Right kidney (tissue), 1 donor: ENCODE data around the gene HOXD3.

Source experiments
- DNase-seq: peaks from one replicate; pipeline ENCODE4 v3.0.0-alpha.2; 2016

HOXD3 gene

DNA sequence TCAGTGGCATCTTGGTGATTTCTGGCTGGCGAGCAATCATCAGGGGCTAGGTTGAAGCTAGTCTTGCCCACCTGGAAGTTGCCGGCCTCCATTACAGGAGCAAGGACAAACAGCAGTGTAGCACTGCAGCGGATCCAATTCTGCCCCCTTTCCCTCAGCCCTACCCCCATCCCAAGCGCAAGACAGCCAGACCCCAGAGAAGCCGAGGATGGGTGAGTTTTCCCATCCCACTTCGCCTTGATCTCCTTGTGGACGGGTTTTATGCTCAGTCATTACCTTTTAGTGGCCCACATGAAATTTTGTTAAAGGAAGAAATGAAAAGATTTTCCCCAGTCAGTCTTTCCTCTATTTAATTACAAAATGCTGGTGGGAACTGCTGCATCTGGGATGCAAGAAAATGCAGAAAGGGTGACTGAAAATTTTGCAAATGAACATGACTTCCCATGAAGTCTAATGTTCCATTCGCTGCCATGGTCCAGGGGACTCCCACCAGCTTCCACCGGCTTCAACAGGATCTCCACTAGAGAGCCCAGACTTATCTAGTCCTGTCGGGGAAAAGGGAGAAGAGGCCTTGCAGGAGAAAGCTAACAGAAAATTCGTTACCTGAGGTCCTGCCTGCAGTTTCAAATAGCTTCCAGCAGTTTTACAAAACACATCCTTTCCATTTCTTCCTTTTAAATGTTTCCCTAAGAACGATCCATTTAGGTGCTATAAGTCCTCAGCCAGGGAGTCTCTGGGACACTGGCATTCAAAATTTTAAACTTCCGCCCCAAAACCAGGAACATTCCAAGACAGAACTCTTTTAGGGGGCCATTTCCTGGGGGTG is 36.5 kb upstream of the HOXD3 start:
- no peak for DNase-seq

DNA sequence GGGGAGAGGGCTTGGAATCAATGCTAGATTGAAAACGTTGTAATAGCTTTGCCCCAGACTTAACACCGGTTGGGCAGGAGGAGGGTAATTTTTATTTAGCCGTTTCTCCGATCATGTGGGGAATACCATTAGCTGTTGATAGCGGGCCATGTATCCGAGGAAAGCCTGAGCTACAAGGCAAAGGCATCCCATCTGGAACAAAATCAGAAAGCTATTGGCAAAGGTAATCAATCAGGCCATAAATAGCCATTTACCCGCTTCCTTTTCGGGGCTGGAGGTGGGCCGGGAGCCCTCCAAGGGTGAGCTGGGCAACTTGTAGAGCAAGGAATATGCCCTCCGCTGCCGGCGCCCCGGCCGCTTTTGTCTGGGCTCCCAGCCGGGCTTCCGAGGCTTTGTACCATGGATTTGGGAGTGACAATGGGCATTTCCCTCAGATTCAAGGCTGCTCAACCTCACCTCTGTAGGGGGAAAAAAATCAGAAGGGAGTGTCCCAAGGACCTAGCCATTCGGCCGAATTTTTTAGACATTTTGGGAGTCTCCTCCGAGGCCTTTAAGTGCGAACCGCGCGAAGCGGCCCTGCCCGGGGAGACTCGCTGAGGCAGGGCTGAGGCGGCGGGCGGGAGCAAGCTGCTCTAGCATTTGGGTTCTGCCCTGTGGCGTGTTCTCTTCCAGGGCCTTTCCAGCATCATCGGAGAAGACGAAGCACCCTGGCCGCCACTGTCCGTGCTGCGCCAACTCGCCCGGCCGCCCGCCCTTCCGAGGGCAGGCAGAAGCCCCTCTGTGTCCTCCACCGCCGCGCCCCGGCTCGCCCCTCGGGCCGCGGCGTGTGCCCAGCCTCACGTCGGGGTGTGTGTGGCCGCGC is 35.7 kb upstream of the HOXD3 start:
- DNase-seq, result peak; percentile 93

DNA sequence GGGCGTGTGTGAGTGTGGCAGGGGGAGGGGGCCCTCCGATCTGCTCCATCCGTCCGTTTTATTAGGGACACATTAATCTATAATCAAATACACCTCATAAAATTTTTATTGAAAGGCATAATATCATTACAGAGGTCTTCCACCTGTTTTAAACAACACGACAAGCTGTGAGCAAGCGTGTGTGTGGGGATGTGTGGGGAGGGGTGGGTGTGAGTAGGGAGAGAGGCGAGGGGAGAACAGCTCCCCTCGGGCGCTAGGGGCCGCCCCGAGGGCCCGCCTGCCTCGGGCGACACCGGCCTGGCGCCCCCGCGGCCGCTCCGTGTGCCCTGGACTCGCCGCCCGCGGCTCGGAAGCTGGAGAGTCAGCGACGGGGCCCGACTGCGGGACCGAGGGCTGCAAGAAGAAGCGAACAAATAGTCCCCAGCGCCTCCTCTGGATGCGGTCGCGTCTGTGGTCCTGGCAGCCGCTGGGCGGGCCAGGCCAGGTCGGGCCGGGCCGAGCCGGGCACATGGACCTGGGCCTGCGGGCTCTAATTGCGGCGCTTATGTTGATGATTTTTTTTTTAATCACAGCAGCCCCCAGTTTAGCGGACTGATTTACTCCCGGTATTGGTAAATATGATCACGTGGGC is 34.9 kb upstream of the HOXD3 start:
- peak; percentile 97 for DNase-seq

DNA sequence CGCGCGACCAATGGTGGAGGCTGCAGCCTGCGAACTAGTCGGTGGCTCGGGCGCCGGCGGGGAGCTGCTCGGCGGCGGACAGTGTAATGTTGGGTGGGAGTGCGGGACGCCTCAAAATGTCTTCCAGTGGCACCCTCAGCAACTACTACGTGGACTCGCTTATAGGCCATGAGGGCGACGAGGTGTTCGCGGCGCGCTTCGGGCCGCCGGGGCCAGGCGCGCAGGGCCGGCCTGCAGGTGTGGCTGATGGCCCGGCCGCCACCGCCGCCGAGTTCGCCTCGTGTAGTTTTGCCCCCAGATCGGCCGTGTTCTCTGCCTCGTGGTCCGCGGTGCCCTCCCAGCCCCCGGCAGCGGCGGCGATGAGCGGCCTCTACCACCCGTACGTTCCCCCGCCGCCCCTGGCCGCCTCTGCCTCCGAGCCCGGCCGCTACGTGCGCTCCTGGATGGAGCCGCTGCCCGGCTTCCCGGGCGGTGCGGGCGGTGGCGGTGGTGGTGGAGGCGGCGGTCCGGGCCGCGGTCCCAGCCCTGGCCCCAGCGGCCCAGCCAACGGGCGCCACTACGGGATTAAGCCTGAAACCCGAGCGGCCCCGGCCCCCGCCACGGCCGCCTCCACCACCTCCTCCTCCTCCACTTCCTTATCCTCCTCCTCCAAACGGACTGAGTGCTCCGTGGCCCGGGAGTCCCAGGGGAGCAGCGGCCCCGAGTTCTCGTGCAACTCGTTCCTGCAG is 34.3 kb upstream of the HOXD3 start, which contains the start of gene HOXD9:
HOXD9 (plus strand) TSS at position 37 of the 728 bp plus-strand sequence; CDS start at position 87, 50 bp downstream.
- DNase-seq, result peak; percentile 88

DNA sequence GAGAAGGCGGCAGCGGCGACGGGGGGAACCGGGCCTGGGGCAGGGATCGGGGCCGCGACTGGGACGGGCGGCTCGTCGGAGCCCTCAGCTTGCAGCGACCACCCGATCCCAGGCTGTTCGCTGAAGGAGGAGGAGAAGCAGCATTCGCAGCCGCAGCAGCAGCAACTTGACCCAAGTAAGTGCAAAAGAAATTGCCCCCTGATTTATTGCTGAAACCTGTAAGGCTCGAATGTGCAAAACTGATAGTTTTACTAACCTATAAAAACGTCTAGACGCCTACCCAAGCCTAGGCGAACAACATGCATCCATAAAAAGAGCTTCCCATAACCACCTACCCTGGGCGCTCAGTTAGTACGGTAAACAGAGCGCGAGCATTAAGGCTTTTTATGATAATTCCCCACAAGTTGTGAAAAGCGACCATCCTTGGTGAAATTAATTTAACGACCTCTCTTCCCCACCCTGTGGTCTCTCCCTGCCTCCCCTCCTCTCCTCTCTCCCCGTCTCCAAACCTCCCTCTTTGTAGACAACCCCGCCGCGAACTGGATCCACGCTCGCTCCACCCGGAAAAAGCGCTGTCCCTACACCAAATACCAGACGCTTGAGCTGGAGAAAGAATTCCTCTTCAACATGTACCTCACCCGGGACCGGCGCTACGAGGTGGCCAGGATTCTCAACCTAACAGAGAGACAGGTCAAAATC is 33.5 kb upstream of the HOXD3 start:
- no peak for DNase-seq

DNA sequence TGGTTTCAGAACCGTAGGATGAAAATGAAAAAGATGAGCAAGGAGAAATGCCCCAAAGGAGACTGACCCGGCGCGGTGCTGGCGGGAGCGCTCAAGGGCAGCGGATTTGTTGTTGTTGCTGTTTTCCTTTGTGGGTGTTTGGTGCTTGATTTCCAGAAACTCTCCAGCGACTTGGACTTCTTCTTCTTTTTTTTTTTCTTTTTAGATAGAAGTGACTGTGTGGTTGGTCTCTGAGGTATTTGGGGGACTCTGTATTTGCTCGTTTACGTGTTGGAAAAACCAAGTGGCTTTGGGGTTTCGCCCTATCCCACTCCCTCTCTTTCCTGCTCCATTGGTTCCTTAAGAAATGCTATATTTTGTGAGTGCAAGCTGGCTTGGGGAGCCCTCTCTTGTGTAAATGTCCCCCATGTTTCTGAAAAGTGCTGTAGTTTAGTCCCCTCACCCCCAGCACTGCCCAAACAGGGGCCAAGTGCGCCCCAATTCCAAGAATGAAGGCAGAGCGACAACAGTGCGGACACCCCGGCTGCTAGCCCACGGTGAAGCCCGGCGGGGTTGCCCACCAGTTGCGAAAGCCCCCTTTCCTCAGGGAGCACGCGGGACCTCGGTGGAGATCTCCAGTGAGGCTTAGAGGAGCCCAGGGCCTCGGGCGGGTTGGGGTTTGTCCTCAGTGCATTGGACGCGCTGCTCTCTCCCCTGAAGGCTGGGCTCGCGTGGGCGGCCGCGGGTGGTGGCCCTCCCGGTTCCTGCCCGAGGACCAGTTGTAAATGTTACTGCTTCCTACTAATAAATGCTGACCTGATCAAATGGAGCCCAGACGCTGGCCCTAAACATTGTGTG is 32.8 kb upstream of the HOXD3 start:
- peak; percentile 83 for DNase-seq

DNA sequence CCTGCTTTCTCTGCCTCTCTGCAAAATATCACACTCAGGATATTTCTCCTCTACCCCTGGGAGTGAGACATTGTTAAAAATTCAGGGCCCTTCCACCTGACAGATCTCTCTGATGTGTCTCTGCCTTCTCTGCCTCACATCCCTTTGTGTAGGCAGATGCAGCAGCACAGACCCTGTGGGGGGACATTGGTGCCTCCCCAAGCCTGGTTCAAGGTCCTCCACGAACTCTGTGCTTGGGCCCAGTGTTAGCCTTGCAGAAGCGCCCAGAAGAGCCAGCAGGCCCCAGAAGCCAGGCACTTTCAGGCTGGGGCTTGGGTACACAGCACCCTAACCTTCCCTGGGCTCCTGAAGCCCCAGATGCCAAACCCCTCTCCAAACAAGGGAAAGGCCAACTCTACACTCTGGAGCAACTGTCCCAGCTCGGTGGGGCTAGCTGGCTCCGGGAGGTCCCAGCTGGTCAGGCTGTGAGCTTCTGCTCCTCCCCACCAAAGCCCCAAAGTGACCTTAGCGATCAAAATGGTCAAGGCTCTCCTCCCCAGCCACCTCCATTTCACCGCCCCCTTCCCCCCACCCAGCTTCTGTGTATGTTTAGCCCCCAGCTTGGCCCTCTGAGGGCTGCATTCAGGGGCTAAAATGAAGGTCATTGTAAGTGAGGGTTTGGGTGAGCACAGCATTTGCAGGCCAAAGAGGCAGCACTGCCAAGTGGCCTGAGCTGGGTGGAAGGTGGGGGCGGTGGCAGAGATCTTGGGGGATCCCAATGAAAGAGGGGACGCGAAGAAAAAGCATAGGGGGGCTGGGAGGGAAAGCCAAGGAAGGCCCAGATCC is 31.9 kb upstream of the HOXD3 start:
- DNase-seq, result peak; percentile 82

DNA sequence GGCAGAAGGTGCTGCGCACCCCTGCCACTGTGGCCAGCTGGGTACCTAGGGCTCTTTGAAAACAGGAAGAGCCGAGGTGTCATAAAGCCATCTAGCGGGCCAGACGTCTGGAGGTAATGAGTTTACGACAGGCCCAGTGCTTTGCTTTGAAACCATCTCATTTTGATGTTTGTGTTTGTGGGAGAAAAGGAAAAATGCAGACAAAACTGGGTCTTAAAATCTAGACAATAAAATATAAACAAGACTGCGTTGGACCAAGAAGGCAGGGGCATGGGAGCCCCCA is 31.4 kb upstream of the HOXD3 start:
- peak; percentile 68 for DNase-seq

DNA sequence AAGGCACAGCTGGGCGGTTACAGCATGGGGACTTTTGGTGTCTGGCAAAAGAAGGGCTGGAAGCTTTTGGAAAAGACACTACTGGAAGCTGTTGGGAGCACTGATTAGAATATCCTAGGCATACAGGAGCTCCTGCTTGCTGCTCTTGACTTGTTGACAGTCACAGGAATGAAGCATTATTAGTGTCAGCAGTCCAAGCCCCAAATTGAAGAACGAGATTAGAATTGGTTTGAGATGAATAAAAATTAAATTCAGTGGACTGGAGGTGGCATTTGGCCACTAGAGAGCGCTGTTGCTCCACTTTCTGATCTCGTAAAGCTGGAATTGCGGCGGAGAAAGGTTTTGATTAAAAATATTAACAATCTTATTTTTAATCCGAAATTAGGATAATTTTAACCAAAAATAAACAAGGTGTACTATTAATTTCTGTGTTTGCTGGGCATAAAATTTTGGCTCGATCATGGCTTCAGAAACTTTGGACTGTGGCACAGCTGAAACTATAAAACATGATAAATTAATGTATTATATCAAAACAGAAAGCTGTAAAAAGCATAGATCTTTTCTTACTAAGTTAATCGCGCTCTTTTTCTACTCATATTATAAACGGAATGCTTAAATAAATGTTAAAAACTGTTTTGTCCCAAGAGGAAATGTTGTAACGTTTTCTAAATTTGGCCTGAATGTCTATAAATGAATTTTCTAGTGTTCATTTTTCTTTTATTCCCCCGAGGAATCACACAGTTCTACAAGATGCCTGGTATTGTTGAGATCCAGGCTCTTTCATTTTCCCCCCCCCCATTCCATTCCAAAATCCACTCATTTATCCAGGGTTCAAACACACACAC is 30.0 kb upstream of the HOXD3 start:
- DNase-seq, result no peak

DNA sequence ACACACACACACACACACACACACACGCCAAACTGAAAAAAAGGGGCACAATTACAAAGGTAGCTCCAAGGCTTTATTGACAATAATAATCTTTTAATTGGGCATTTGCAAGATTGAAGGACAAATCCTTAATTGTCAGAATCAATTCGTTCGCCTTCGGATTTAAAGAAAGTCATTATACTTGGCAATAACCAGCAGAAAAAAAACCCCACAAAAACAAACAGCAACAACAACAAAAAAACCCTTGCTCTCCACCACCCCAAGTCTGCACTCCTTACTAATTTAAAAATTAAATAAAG is 29.4 kb upstream of the HOXD3 start:
- DNase-seq, result no peak

DNA sequence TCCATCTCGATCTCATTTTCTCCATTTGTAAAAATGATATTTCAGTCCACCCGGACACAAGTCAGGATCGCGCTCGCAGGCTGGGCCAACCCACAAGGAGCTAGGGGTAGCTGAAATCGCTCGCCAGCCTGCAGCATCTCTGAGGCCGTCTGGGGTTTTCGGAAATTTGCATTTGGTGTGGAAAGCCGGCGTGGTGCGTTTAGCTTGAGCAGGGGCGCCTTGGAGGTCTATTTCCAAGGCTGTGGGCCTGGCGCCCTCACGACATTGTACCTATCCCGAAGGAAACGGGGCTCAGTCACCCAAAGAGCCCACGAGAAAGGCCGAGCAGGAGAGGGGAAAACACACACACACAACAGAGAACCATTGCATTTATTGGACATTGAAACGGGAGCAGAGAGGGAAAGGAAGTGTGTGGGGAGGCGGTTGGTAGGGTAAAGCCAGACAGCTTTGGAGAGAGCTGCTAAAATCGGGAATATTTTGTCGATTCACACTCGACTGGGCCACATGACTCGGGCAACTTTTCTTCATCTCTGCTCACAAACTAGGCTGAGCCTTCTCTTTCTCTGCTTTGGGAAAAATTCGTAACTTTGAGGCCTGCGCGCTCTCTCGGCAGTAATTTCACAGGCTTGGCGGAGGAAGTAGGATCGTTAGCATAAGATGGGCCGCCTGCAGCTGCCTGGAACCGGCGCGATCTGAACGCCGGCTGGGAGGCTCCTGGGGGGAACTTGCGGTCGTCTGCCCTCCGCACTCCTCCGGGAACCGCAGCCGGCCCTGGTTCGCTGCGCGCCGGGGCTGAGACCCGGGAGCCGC is 28.7 kb upstream of the HOXD3 start:
- no peak for DNase-seq

DNA sequence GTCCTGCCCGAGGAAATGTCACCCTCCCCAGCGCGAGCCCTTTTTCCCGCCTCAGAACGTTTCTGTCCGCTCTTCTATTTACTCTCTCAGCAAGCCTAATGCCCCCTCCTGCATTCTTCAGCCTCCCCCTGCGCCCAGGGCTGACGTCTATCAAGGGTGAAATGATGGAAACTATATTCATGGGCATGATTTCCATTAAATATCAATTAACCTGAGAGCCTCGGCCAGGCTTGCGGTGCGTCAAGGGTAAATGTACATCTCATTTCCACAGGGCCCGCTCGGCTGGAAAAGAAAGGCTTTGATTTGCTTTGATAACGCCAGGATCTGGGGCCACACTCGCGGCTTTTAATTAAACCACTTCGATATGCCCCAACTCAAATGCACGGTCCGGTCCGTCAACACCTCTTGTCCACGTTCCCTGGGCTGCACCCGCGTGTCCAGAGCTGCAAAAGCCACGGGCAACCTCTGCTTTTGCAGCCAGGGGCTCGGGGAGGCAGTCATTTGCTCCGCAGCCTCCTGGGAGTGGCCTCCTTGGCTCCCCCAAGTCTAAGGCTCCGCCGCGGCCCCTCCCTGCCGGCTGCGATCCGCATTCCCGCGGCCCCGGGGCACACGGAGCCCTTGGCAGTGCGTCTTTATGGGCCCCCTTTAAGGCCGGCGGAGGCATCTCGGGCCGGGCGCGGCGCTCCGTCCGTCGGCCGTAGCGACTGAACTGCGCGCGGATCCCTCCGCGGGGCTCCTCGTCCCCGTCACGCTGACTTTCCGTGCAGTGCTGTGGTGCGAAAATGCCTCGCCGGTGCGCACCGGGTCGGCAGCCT is 27.9 kb upstream of the HOXD3 start, which contains the start of gene HOXD8:
HOXD8 (plus strand) TSS at position 724 of the 815 bp plus-strand sequence. CDS start 662 bp downstream, outside the sequence.
- DNase-seq, result peak; percentile 92

DNA sequence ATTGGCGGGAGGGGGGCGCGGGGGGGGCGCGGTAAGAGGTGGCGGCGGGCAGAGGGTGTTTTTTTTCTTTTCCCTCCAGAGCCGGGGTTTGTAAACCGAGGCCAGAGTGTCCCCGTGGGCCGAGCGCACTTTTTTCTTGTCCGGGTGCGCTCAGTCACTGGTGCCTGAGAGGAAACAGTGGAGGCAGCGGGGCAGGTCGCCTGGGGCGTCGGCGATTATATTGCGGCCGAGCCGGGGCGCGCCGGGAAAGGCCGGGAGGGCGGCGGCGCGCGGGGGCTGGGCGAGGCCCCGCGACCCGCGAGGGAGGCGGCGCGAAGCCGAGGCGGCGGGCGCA is 27.3 kb upstream of the HOXD3 start:
- peak; percentile 75 for DNase-seq

DNA sequence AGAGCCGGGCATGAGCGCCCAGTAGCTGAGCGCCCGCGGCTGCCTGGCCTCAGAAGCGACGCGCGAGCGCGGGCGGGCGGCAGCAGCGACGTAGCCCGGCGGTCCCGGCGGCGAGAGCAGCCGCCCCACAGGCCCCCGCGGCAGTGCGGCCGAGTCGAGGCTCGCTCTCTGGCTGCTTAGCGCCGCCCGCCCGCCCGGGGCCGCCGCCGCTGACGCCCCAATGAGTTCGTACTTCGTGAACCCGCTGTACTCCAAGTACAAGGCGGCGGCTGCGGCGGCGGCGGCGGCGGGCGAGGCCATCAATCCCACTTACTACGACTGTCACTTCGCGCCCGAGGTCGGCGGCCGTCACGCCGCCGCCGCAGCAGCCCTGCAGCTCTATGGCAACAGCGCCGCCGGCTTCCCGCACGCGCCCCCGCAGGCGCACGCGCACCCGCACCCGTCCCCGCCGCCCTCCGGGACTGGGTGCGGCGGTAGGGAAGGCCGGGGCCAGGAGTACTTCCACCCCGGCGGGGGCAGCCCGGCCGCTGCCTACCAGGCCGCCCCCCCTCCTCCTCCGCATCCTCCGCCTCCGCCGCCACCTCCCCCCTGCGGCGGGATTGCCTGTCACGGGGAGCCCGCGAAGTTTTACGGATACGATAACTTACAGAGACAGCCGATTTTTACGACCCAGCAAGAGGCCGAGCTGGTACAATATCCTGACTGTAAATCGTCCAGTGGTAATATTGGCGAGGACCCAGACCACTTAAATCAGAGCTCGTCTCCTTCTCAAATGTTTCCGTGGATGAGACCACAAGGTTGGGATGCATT is 26.8 kb upstream of the HOXD3 start:
- DNase-seq, result no peak

DNA sequence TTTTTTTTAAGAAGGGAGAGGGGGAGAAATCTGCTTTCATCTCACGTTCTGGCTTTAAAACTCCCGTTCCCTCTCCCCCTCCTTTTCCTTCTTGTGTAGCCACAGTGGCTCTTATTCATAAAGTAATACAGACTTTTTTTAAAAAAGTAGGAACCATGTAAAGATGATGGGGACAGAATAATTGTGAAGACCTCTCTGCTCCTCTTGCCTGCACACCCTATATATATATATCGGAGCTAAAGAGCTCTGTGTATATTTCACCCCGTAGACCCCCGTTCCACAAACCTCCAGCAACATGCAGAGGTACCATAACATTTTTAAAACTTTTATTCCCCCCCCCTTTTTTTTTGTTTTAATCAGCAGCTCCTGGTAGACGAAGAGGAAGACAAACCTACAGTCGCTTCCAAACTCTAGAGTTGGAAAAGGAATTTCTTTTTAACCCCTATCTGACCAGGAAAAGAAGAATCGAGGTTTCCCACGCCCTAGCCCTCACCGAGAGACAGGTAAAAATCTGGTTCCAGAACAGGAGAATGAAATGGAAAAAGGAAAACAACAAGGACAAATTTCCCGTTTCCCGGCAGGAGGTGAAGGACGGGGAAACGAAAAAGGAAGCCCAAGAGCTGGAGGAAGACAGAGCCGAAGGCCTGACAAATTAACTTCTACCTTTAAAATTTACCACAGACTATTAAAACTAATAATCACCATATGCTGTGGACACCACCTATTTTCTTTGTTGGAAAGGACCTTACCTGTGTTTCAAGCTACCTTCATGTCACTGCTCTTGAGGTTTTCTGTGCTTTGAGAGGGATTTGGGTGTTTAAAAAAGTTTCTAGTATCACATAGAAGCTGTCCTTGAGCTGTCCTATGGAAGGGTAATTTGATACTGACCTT is 25.9 kb upstream of the HOXD3 start:
- DNase-seq, result no peak

DNA sequence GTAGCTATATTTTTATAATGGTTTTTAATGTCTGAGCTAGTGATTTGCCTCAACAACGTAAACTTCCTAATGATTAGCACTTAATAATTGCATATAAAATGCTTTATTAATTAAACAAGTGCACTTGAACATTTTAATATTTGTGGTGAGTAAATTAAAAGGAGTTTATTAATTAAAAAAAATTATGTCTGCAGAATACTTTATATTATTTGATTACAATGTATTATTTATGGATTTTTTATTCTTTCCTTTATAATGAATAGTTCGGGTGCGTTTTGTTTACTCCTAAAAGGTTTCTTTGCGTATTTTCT is 25.3 kb upstream of the HOXD3 start:
- DNase-seq, result no peak
